IMR-90 (cell line): ENCODE data around the gene CALHM1. TPM values are rescaled to one million over a fixed set of nuclear protein-coding genes. Genes with fewer than 3 reads are reported as not detected.
A peak's percentile ranks its signal among the peaks of the same experiment; 100 is the strongest.

ENCODE experiments used
- ATAC-seq: fragments of 200-7000 bp; cut with Tn5 transposase; 2 replicates; pipeline ENCODE4 v1.9.1; 2020; ENCODE audit warnings: low read depth, mild to moderate bottlenecking, moderate library complexity
- BruUV-seq: library from RNA; stranded (reverse); fragments of 400-500 nt; replicated peaks from 2 replicates; lab custom pipeline; 2021; lab: Mats Ljungman, UMichigan
- CTCF ChIA-PET: fragments of 300-600 bp; formaldehyde crosslinking; extraction: SDS; loops from one replicate; lab custom pipeline; 2021; ENCODE audit warnings: antibody characterized with exemption; lab: Yijun Ruan, JAX
- POLR2A ChIA-PET: fragments of 300-600 bp; sonication (Branson Sonifier 250); formaldehyde crosslinking; loops from one replicate; lab custom pipeline; 2022; ENCODE audit warnings: antibody characterized with exemption; ENCODE audit not compliant: unreplicated experiment; lab: Charles Lee
- DNase-seq: peaks from one replicate; pipeline ENCODE4 v3.0.0; 2013
- H2AFZ ChIP-seq: replicated peaks from 2 replicates; pipeline ENCODE3; 2013; ENCODE audit warnings: low read length, mild to moderate bottlenecking; ENCODE audit not compliant: poor library complexity
- H2AK5ac ChIP-seq: 2 replicates; pipeline ENCODE4 v1.6.1; 2013; ENCODE audit warnings: low read depth, low read length, inconsistent platforms
- H2AK9ac ChIP-seq: replicated peaks from 2 replicates; pipeline ENCODE3; 2013; ENCODE audit warnings: mild to moderate bottlenecking, low read depth, low read length, moderate library complexity; ENCODE audit not compliant: poor library complexity
- H2BK120ac ChIP-seq: 2 replicates; pipeline ENCODE4 v1.6.1; 2013; ENCODE audit warnings: low read depth, low read length, inconsistent platforms
- H2BK15ac ChIP-seq: 3 replicates; pipeline ENCODE4 v1.6.1; 2013; ENCODE audit warnings: low read depth, low read length, inconsistent platforms
- H2BK20ac ChIP-seq: 2 replicates; pipeline ENCODE4 v1.6.1; 2013; ENCODE audit warnings: low read depth, mild to moderate bottlenecking, inconsistent platforms, low read length, moderate library complexity
- H2BK5ac ChIP-seq: 2 replicates; pipeline ENCODE4 v1.6.1; 2013; ENCODE audit warnings: mild to moderate bottlenecking, low read depth, low read length, inconsistent platforms; ENCODE audit not compliant: poor library complexity, severe bottlenecking
- H3K14ac ChIP-seq: replicated peaks from 2 replicates; pipeline ENCODE4 v1.6.1; 2013; ENCODE audit warnings: low read depth, low read length, inconsistent platforms
- H3K18ac ChIP-seq: 2 replicates; pipeline ENCODE4 v1.6.1; 2013; ENCODE audit warnings: low read depth, low read length, control low read depth
- H3K23ac ChIP-seq: 2 replicates; pipeline ENCODE4 v1.6.1; 2013; ENCODE audit warnings: low read depth, low read length, inconsistent platforms
- H3K27ac ChIP-seq: 2 replicates; pipeline ENCODE4 v1.5.1; 2013; ENCODE audit warnings: mild to moderate bottlenecking, control low read depth, low read length; ENCODE audit not compliant: insufficient read depth
- H3K27me3 ChIP-seq: 2 replicates; pipeline ENCODE4 v1.6.1; 2013; ENCODE audit warnings: low read length; ENCODE audit not compliant: control insufficient read depth, insufficient read depth
- H3K36me3 ChIP-seq: 2 replicates; pipeline ENCODE4 v1.6.1; 2013; ENCODE audit warnings: low read length, mixed read lengths; ENCODE audit not compliant: control insufficient read depth, insufficient read depth
- H3K4ac ChIP-seq: 2 replicates; pipeline ENCODE4 v1.6.1; 2013; ENCODE audit warnings: low read depth, low read length, inconsistent platforms
- H3K4me1 ChIP-seq: 2 replicates; pipeline ENCODE4 v1.6.1; 2013; ENCODE audit warnings: low read length, mixed read lengths; ENCODE audit not compliant: control insufficient read depth, insufficient read depth
- H3K4me2 ChIP-seq: 2 replicates; pipeline ENCODE4 v1.6.1; 2013; ENCODE audit warnings: low read depth, mild to moderate bottlenecking, control low read depth, low read length, moderate library complexity
- H3K4me3 ChIP-seq: 2 replicates; pipeline ENCODE4 v1.5.1; 2013; ENCODE audit warnings: low read depth, mild to moderate bottlenecking, control low read depth, low read length, moderate library complexity; ENCODE audit not compliant: insufficient read depth
- H3K56ac ChIP-seq: 2 replicates; pipeline ENCODE4 v1.6.1; 2013; ENCODE audit warnings: low read length, inconsistent platforms; ENCODE audit not compliant: insufficient read depth; ENCODE audit errors: extremely low read depth
- H3K79me1 ChIP-seq, 2 experiments: 2 replicates each; pipeline ENCODE4 v1.6.1; 2013; ENCODE audit warnings: low read length in 2 of 2, inconsistent platforms in 1 of 2, low read depth in 1 of 2
- H3K9ac ChIP-seq: 2 replicates; pipeline ENCODE4 v1.6.1; 2013; ENCODE audit warnings: low read depth, low read length, control low read depth
- H3K9me1 ChIP-seq: 2 replicates; pipeline ENCODE4 v1.6.1; 2013; ENCODE audit warnings: low read length, inconsistent platforms; ENCODE audit not compliant: insufficient read depth
- H3K9me3 ChIP-seq: 2 replicates; pipeline ENCODE4 v1.6.1; 2013; ENCODE audit warnings: low read length; ENCODE audit not compliant: control insufficient read depth, insufficient read depth
- H4K20me1 ChIP-seq: 2 replicates; pipeline ENCODE4 v1.6.1; 2013; ENCODE audit warnings: low read length, inconsistent platforms; ENCODE audit not compliant: insufficient read depth
- H4K5ac ChIP-seq: 2 replicates; pipeline ENCODE4 v1.6.1; 2013; ENCODE audit warnings: mild to moderate bottlenecking, low read depth, low read length, control low read depth
- H4K8ac ChIP-seq, 2 experiments: 2 replicates each; pipeline ENCODE4 v1.6.1; 2013; ENCODE audit warnings: low read depth in 2 of 2, low read length in 2 of 2, control low read depth in 1 of 2, inconsistent platforms in 1 of 2
- H4K91ac ChIP-seq: 2 replicates; pipeline ENCODE4 v1.6.1; 2013; ENCODE audit warnings: low read depth, low read length, inconsistent platforms; ENCODE audit not compliant: insufficient read depth
- BHLHE40 ChIP-seq: fragments of 150-350 bp; IDR thresholded peaks from 2 replicates; pipeline ENCODE4 v1.6.1; 2016; ENCODE audit warnings: mild to moderate bottlenecking, low read depth, low read length
- CEBPB ChIP-seq: IDR thresholded peaks from 2 replicates; pipeline ENCODE4 v1.6.1; 2012; ENCODE audit warnings: low read depth, low read length, improper control_type of control experiment
- CHD1 ChIP-seq: IDR thresholded peaks from 2 replicates; pipeline ENCODE4 v1.6.1; 2012; ENCODE audit warnings: low read depth, low read length, improper control_type of control experiment
- CTCF ChIP-seq: conservative IDR thresholded peaks from 2 replicates; pipeline ENCODE4 v1.5.1; 2012; ENCODE audit warnings: mild to moderate bottlenecking, low read depth, low read length, improper control_type of control experiment
- FOS ChIP-seq: fragments of 150-350 bp; IDR thresholded peaks from 2 replicates; pipeline ENCODE4 v1.6.1; 2016; ENCODE audit warnings: low read depth, low read length
- MAFK ChIP-seq: IDR thresholded peaks from 2 replicates; pipeline ENCODE4 v1.6.1; 2012; ENCODE audit warnings: low read depth, low read length, improper control_type of control experiment
- MAZ ChIP-seq: IDR thresholded peaks from 2 replicates; pipeline ENCODE4 v1.6.1; 2012; ENCODE audit warnings: low read depth, mild to moderate bottlenecking, low read length, improper control_type of control experiment, moderate library complexity, borderline replicate concordance
- POLR2A ChIP-seq: IDR thresholded peaks from 2 replicates; pipeline ENCODE4 v1.6.1; 2012; ENCODE audit warnings: mild to moderate bottlenecking, low read depth, low read length
- RAD21 ChIP-seq: IDR thresholded peaks from 2 replicates; pipeline ENCODE4 v1.6.1; 2012; ENCODE audit warnings: low read length, improper control_type of control experiment
- RFX5 ChIP-seq: IDR thresholded peaks from 2 replicates; pipeline ENCODE4 v1.8.0; 2012; ENCODE audit warnings: low read depth, mild to moderate bottlenecking, low read length, moderate library complexity
- USF2 ChIP-seq: fragments of 150-350 bp; IDR thresholded peaks from 2 replicates; pipeline ENCODE4 v1.6.1; 2017; ENCODE audit warnings: mild to moderate bottlenecking, antibody characterized with exemption, low read length, low read depth
- WGBS, 2 experiments: methylation state at CpG; one replicate each; pipeline versions ENCODE4 v1.1.5 to v1.1.7; 2013; ENCODE audit warnings: missing lambda C conversion rate in 2 of 2; ENCODE audit not compliant: insufficient read length in 1 of 2; ENCODE audit errors: extremely low coverage in 2 of 2; 5-methylcytosine and 5-hydroxymethylcytosine counted together
- dilution Hi-C: fragments of 300-500 bp; cut with HindIII; formaldehyde crosslinking; loops from one replicate; pipeline ENCODE4 v1.14.3; 2018; ENCODE audit warnings: low sequenced_read_pairs; ENCODE audit not compliant: unreplicated experiment
- in situ Hi-C: fragments of 300-500 bp; cut with MboI; formaldehyde crosslinking; loops from 3 replicates; pipeline ENCODE4 v1.14.3; 2019; ENCODE audit warnings: low sequenced_read_pairs, inconsistent platforms, mixed read lengths
- intact Hi-C: fragments of 100-400 bp; cut with micrococcal nuclease; formaldehyde crosslinking; loops from 2 replicates; pipeline ENCODE4 v1.10.0; 2022
- polyA plus RNA-seq, 3 experiments: library from polyadenylated mRNA; depleted of rRNA; stranded (reverse); fragments of >200 nt; gene quantifications; 2 replicates each; pipeline ENCODE4 v1.2.3, GENCODE V29; 2012; ENCODE audit warnings: low replicate concordance in 1 of 3
- total RNA-seq: library from RNA; depleted of rRNA; stranded (reverse); fragments of >200 nt; gene quantifications from 2 replicates; pipeline ENCODE4 v1.2.3, GENCODE V29; 2012

CALHM1 gene
- total and polyA plus RNA-seq, 2 of the 4 experiments (the other 2 are of a cell fraction): not detected

- Histone ChIP-seq H3K9me1 (no peaks in the 10 kb centered on the region; the same call in 1 of the 2 replicates), H3K9ac (no peak overlapping the region), H3K79me1 (no peaks in the 10 kb centered on the region; a peak in 1 of 4 replicates), H4K91ac (no peak overlapping the region), H4K5ac (no peak overlapping the region), H2AFZ (no peak overlapping the region), H3K4me2 (no peak overlapping the region), H3K4ac (no peak overlapping the region), H2AK9ac (no peak overlapping the region), H2BK20ac (no peak overlapping the region), H4K8ac (no peak overlapping the region), H3K9me3 (no peaks in the 10 kb centered on the region), H2BK15ac (no peak overlapping the region), H3K18ac (no peak overlapping the region), H3K4me3 (no peak overlapping the region), H3K23ac (no peak overlapping the region), H3K14ac (no peak overlapping the region), H3K56ac (no peak overlapping the region), H2BK120ac (no peak overlapping the region), H3K36me3 (peaks cover 78% of the 10 kb centered on the region), H2AK5ac (no peak overlapping the region), H3K4me1 (no peaks in the 10 kb centered on the region; the same call in 1 of the 2 replicates), H4K20me1 (0 out of 2 replicates have a peak, but pooled peaks cover 4% of the 10 kb centered on the region), H2BK5ac (no peak overlapping the region), H3K27ac (no peak overlapping the region), H3K27me3 (no peaks in the 10 kb centered on the region)
- intact Hi-C loops (no loop called here), dilution Hi-C loops (no loop called here), in situ Hi-C loops (no loop called here)
- POLR2A ChIA-PET: no interaction called here
- ATAC-seq (peak; percentile 42; the same call in 1 of the 2 replicates), DNase-seq (no peak)
- CTCF ChIA-PET: no interaction called here
- TF ChIP-seq RFX5: no peak
- TF ChIP-seq RAD21: no peak
- no peak for TF ChIP-seq CTCF
- TF ChIP-seq CHD1: no peak
- TF ChIP-seq CEBPB: no peak
- no peak for TF ChIP-seq FOS
- TF ChIP-seq BHLHE40: no peak
- no peak for TF ChIP-seq MAZ
- TF ChIP-seq POLR2A: no peak
- no peak for TF ChIP-seq USF2
- TF ChIP-seq MAFK: no peak
- no CpG with 5 or more reads among the region's 8 CpGs for WGBS, 2 experiments
- BruUV-seq: no TSS peak
Observed at GRCh38 chr10:103441206-103441605, 17.5 kb downstream of the CALHM1 start.
